IMR-90 (cell line): Measurements from ENCODE around the gene TNRC18. TPM values are rescaled to one million over a fixed set of nuclear protein-coding genes. Genes with fewer than 3 reads are reported as not detected.

ENCODE experiments used
- ATAC-seq: fragments of 200-7000 bp; cut with Tn5 transposase; 2 replicates; pipeline ENCODE4 v1.9.1; 2020; ENCODE audit warnings: low read depth, mild to moderate bottlenecking, moderate library complexity
- BruUV-seq: library from RNA; stranded (reverse); fragments of 400-500 nt; replicated peaks from 2 replicates; lab custom pipeline; 2021; lab: Mats Ljungman, UMichigan
- CTCF ChIA-PET: fragments of 300-600 bp; formaldehyde crosslinking; extraction: SDS; loops from one replicate; lab custom pipeline; 2021; ENCODE audit warnings: antibody characterized with exemption; lab: Yijun Ruan, JAX
- POLR2A ChIA-PET: fragments of 300-600 bp; sonication (Branson Sonifier 250); formaldehyde crosslinking; loops from one replicate; lab custom pipeline; 2022; ENCODE audit warnings: antibody characterized with exemption; ENCODE audit not compliant: unreplicated experiment; lab: Charles Lee
- DNase-seq: peaks from one replicate; pipeline ENCODE4 v3.0.0; 2013
- H2AFZ ChIP-seq: replicated peaks from 2 replicates; pipeline ENCODE3; 2013; ENCODE audit warnings: low read length, mild to moderate bottlenecking; ENCODE audit not compliant: poor library complexity
- H2AK5ac ChIP-seq: 2 replicates; pipeline ENCODE4 v1.6.1; 2013; ENCODE audit warnings: low read depth, low read length, inconsistent platforms
- H2AK9ac ChIP-seq: replicated peaks from 2 replicates; pipeline ENCODE3; 2013; ENCODE audit warnings: mild to moderate bottlenecking, low read depth, low read length, moderate library complexity; ENCODE audit not compliant: poor library complexity
- H2BK120ac ChIP-seq: 2 replicates; pipeline ENCODE4 v1.6.1; 2013; ENCODE audit warnings: low read depth, low read length, inconsistent platforms
- H2BK15ac ChIP-seq: 3 replicates; pipeline ENCODE4 v1.6.1; 2013; ENCODE audit warnings: low read depth, low read length, inconsistent platforms
- H2BK20ac ChIP-seq: 2 replicates; pipeline ENCODE4 v1.6.1; 2013; ENCODE audit warnings: low read depth, mild to moderate bottlenecking, inconsistent platforms, low read length, moderate library complexity
- H2BK5ac ChIP-seq: 2 replicates; pipeline ENCODE4 v1.6.1; 2013; ENCODE audit warnings: mild to moderate bottlenecking, low read depth, low read length, inconsistent platforms; ENCODE audit not compliant: poor library complexity, severe bottlenecking
- H3K14ac ChIP-seq: replicated peaks from 2 replicates; pipeline ENCODE4 v1.6.1; 2013; ENCODE audit warnings: low read depth, low read length, inconsistent platforms
- H3K18ac ChIP-seq: 2 replicates; pipeline ENCODE4 v1.6.1; 2013; ENCODE audit warnings: low read depth, low read length, control low read depth
- H3K23ac ChIP-seq: 2 replicates; pipeline ENCODE4 v1.6.1; 2013; ENCODE audit warnings: low read depth, low read length, inconsistent platforms
- H3K27ac ChIP-seq: 2 replicates; pipeline ENCODE4 v1.5.1; 2013; ENCODE audit warnings: mild to moderate bottlenecking, control low read depth, low read length; ENCODE audit not compliant: insufficient read depth
- H3K27me3 ChIP-seq: 2 replicates; pipeline ENCODE4 v1.6.1; 2013; ENCODE audit warnings: low read length; ENCODE audit not compliant: control insufficient read depth, insufficient read depth
- H3K36me3 ChIP-seq: 2 replicates; pipeline ENCODE4 v1.6.1; 2013; ENCODE audit warnings: low read length, mixed read lengths; ENCODE audit not compliant: control insufficient read depth, insufficient read depth
- H3K4ac ChIP-seq: 2 replicates; pipeline ENCODE4 v1.6.1; 2013; ENCODE audit warnings: low read depth, low read length, inconsistent platforms
- H3K4me1 ChIP-seq: 2 replicates; pipeline ENCODE4 v1.6.1; 2013; ENCODE audit warnings: low read length, mixed read lengths; ENCODE audit not compliant: control insufficient read depth, insufficient read depth
- H3K4me2 ChIP-seq: 2 replicates; pipeline ENCODE4 v1.6.1; 2013; ENCODE audit warnings: low read depth, mild to moderate bottlenecking, control low read depth, low read length, moderate library complexity
- H3K4me3 ChIP-seq: 2 replicates; pipeline ENCODE4 v1.5.1; 2013; ENCODE audit warnings: low read depth, mild to moderate bottlenecking, control low read depth, low read length, moderate library complexity; ENCODE audit not compliant: insufficient read depth
- H3K56ac ChIP-seq: 2 replicates; pipeline ENCODE4 v1.6.1; 2013; ENCODE audit warnings: low read length, inconsistent platforms; ENCODE audit not compliant: insufficient read depth; ENCODE audit errors: extremely low read depth
- H3K79me1 ChIP-seq, 2 experiments: 2 replicates each; pipeline ENCODE4 v1.6.1; 2013; ENCODE audit warnings: low read length in 2 of 2, inconsistent platforms in 1 of 2, low read depth in 1 of 2
- H3K9ac ChIP-seq: 2 replicates; pipeline ENCODE4 v1.6.1; 2013; ENCODE audit warnings: low read depth, low read length, control low read depth
- H3K9me1 ChIP-seq: 2 replicates; pipeline ENCODE4 v1.6.1; 2013; ENCODE audit warnings: low read length, inconsistent platforms; ENCODE audit not compliant: insufficient read depth
- H3K9me3 ChIP-seq: 2 replicates; pipeline ENCODE4 v1.6.1; 2013; ENCODE audit warnings: low read length; ENCODE audit not compliant: control insufficient read depth, insufficient read depth
- H4K20me1 ChIP-seq: 2 replicates; pipeline ENCODE4 v1.6.1; 2013; ENCODE audit warnings: low read length, inconsistent platforms; ENCODE audit not compliant: insufficient read depth
- H4K5ac ChIP-seq: 2 replicates; pipeline ENCODE4 v1.6.1; 2013; ENCODE audit warnings: mild to moderate bottlenecking, low read depth, low read length, control low read depth
- H4K8ac ChIP-seq, 2 experiments: 2 replicates each; pipeline ENCODE4 v1.6.1; 2013; ENCODE audit warnings: low read depth in 2 of 2, low read length in 2 of 2, control low read depth in 1 of 2, inconsistent platforms in 1 of 2
- H4K91ac ChIP-seq: 2 replicates; pipeline ENCODE4 v1.6.1; 2013; ENCODE audit warnings: low read depth, low read length, inconsistent platforms; ENCODE audit not compliant: insufficient read depth
- BHLHE40 ChIP-seq: fragments of 150-350 bp; IDR thresholded peaks from 2 replicates; pipeline ENCODE4 v1.6.1; 2016; ENCODE audit warnings: mild to moderate bottlenecking, low read depth, low read length
- CEBPB ChIP-seq: IDR thresholded peaks from 2 replicates; pipeline ENCODE4 v1.6.1; 2012; ENCODE audit warnings: low read depth, low read length, improper control_type of control experiment
- CHD1 ChIP-seq: IDR thresholded peaks from 2 replicates; pipeline ENCODE4 v1.6.1; 2012; ENCODE audit warnings: low read depth, low read length, improper control_type of control experiment
- CTCF ChIP-seq: conservative IDR thresholded peaks from 2 replicates; pipeline ENCODE4 v1.5.1; 2012; ENCODE audit warnings: mild to moderate bottlenecking, low read depth, low read length, improper control_type of control experiment
- FOS ChIP-seq: fragments of 150-350 bp; IDR thresholded peaks from 2 replicates; pipeline ENCODE4 v1.6.1; 2016; ENCODE audit warnings: low read depth, low read length
- MAFK ChIP-seq: IDR thresholded peaks from 2 replicates; pipeline ENCODE4 v1.6.1; 2012; ENCODE audit warnings: low read depth, low read length, improper control_type of control experiment
- MAZ ChIP-seq: IDR thresholded peaks from 2 replicates; pipeline ENCODE4 v1.6.1; 2012; ENCODE audit warnings: low read depth, mild to moderate bottlenecking, low read length, improper control_type of control experiment, moderate library complexity, borderline replicate concordance
- NFE2L2 ChIP-seq: fragments of 150-350 bp; IDR thresholded peaks from 2 replicates; pipeline ENCODE4 v1.6.1; 2016; ENCODE audit warnings: low read depth, mild to moderate bottlenecking, low read length
- POLR2A ChIP-seq: IDR thresholded peaks from 2 replicates; pipeline ENCODE4 v1.6.1; 2012; ENCODE audit warnings: mild to moderate bottlenecking, low read depth, low read length
- RAD21 ChIP-seq: IDR thresholded peaks from 2 replicates; pipeline ENCODE4 v1.6.1; 2012; ENCODE audit warnings: low read length, improper control_type of control experiment
- RCOR1 ChIP-seq: IDR thresholded peaks from 2 replicates; pipeline ENCODE4 v1.6.1; 2012; ENCODE audit warnings: mild to moderate bottlenecking, low read length, improper control_type of control experiment; ENCODE audit not compliant: insufficient replicate concordance
- SMC3 ChIP-seq: fragments of 150-350 bp; IDR thresholded peaks from 2 replicates; pipeline ENCODE4 v1.6.1; 2016; ENCODE audit warnings: low read depth, mild to moderate bottlenecking, antibody characterized with exemption, low read length, moderate library complexity
- WGBS, 2 experiments: methylation state at CpG; one replicate each; pipeline versions ENCODE4 v1.1.5 to v1.1.7; 2013; ENCODE audit warnings: missing lambda C conversion rate in 2 of 2; ENCODE audit not compliant: insufficient read length in 1 of 2; ENCODE audit errors: extremely low coverage in 2 of 2; 5-methylcytosine and 5-hydroxymethylcytosine counted together
- dilution Hi-C: fragments of 300-500 bp; cut with HindIII; formaldehyde crosslinking; loops from one replicate; pipeline ENCODE4 v1.14.3; 2018; ENCODE audit warnings: low sequenced_read_pairs; ENCODE audit not compliant: unreplicated experiment
- in situ Hi-C: fragments of 300-500 bp; cut with MboI; formaldehyde crosslinking; loops from 3 replicates; pipeline ENCODE4 v1.14.3; 2019; ENCODE audit warnings: low sequenced_read_pairs, inconsistent platforms, mixed read lengths
- intact Hi-C: fragments of 100-400 bp; cut with micrococcal nuclease; formaldehyde crosslinking; loops from 2 replicates; pipeline ENCODE4 v1.10.0; 2022
- polyA plus RNA-seq, 3 experiments: library from polyadenylated mRNA; depleted of rRNA; stranded (reverse); fragments of >200 nt; gene quantifications; 2 replicates each; pipeline ENCODE4 v1.2.3, GENCODE V29; 2012; ENCODE audit warnings: low replicate concordance in 1 of 3
- total RNA-seq: library from RNA; depleted of rRNA; stranded (reverse); fragments of >200 nt; gene quantifications from 2 replicates; pipeline ENCODE4 v1.2.3, GENCODE V29; 2012
- TF ChIP-seq, protein P1 (sequence below): fragments of 150-350 bp; IDR thresholded peaks from 2 replicates; pipeline ENCODE4 v1.6.1; 2016; ENCODE audit warnings: low read depth, mild to moderate bottlenecking, low read length, moderate library complexity, borderline replicate concordance
- TF ChIP-seq, protein P2 (sequence below): fragments of 150-350 bp; IDR thresholded peaks from 2 replicates; pipeline ENCODE4 v1.6.1; 2017; ENCODE audit warnings: mild to moderate bottlenecking, antibody characterized with exemption, low read length, low read depth

The TNRC18 gene
- total and polyA plus RNA-seq, 2 of the 4 experiments (the other 2 are of a cell fraction), result 4.7 to 29.6 TPM

GRCh38 chr7:5390918-5391317 lies 32.7 kb downstream of the TNRC18 start:
- no peak overlapping the region for H2AFZ ChIP-seq
- no peaks in the 10 kb centered on the region for H3K4me1 ChIP-seq
- no peak overlapping the region for H2BK120ac ChIP-seq
- no peak overlapping the region for H2AK9ac ChIP-seq
- no peak overlapping the region for H2BK5ac ChIP-seq
- dilution Hi-C loops (no loop called here), intact Hi-C loops (no loop called here), in situ Hi-C loops (no loop called here)
- ChIA-PET POLR2A (no interaction called here), CTCF (no interaction called here)
- no peak overlapping the region for H3K9ac ChIP-seq
- no peak for ATAC-seq
- H2AK5ac ChIP-seq, result no peak overlapping the region
- H3K4me3 ChIP-seq, result no peak overlapping the region
- H2BK15ac ChIP-seq, result no peak overlapping the region
- H3K4ac ChIP-seq, result no peak overlapping the region
- no peaks in the 10 kb centered on the region for H3K9me1 ChIP-seq
- no peak overlapping the region for H3K27ac ChIP-seq
- H4K5ac ChIP-seq, result no peak overlapping the region
- no peak overlapping the region for H2BK20ac ChIP-seq
- peaks cover 72% of the 10 kb centered on the region for H4K20me1 ChIP-seq
- peaks cover 23 to 57% of the 10 kb centered on the region in 2 experiments for H3K79me1 ChIP-seq
- no TSS peak for BruUV-seq
- no peak for DNase-seq
- H4K91ac ChIP-seq, result no peak overlapping the region
- TF ChIP-seq CEBPB, result no peak
- TF ChIP-seq MAZ, result no peak
- TF ChIP-seq CTCF, result no peak
- TF ChIP-seq, protein P1, sequence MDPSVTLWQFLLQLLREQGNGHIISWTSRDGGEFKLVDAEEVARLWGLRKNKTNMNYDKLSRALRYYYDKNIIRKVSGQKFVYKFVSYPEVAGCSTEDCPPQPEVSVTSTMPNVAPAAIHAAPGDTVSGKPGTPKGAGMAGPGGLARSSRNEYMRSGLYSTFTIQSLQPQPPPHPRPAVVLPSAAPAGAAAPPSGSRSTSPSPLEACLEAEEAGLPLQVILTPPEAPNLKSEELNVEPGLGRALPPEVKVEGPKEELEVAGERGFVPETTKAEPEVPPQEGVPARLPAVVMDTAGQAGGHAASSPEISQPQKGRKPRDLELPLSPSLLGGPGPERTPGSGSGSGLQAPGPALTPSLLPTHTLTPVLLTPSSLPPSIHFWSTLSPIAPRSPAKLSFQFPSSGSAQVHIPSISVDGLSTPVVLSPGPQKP, result no peak
- TF ChIP-seq, protein P2, sequence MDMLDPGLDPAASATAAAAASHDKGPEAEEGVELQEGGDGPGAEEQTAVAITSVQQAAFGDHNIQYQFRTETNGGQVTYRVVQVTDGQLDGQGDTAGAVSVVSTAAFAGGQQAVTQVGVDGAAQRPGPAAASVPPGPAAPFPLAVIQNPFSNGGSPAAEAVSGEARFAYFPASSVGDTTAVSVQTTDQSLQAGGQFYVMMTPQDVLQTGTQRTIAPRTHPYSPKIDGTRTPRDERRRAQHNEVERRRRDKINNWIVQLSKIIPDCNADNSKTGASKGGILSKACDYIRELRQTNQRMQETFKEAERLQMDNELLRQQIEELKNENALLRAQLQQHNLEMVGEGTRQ, result no peak
- no peak for TF ChIP-seq RAD21
- TF ChIP-seq CHD1, result no peak
- TF ChIP-seq RCOR1, result no peak
- TF ChIP-seq POLR2A, result no peak
- no peak for TF ChIP-seq MAFK
- TF ChIP-seq SMC3, result no peak
- TF ChIP-seq NFE2L2, result no peak
- no peak for TF ChIP-seq BHLHE40
- no peak for TF ChIP-seq FOS
- H3K4me2 ChIP-seq, result no peak overlapping the region
- H3K27me3 ChIP-seq, result no peaks in the 10 kb centered on the region
- no peak overlapping the region for H4K8ac ChIP-seq
- H3K18ac ChIP-seq, result no peak overlapping the region
- no peak overlapping the region for H3K23ac ChIP-seq
- peaks cover 73% of the 10 kb centered on the region for H3K36me3 ChIP-seq
- H3K14ac ChIP-seq, result no peak overlapping the region
- no peak overlapping the region for H3K56ac ChIP-seq
- H3K9me3 ChIP-seq, result no peaks in the 10 kb centered on the region
- 90% methylated on average over 2 of the region's 7 CpGs; no CpG with 5 or more reads in 1 of the 2 experiments for WGBS, 2 experiments
